IMR-90 (cell line): ENCODE measurements around the gene TET1. TPM values are rescaled to one million over a fixed set of nuclear protein-coding genes. Genes with fewer than 3 reads are reported as not detected.
"Not testable (repeated sequence)": the region's sequence is repeated elsewhere in the genome, so short reads cannot be mapped to it uniquely, and the experiment has no call there.

ENCODE experiments used
- ATAC-seq: fragments of 200-7000 bp; cut with Tn5 transposase; 2 replicates; pipeline ENCODE4 v1.9.1; 2020; ENCODE audit warnings: low read depth, mild to moderate bottlenecking, moderate library complexity
- BruUV-seq: library from RNA; stranded (reverse); fragments of 400-500 nt; replicated peaks from 2 replicates; lab custom pipeline; 2021; lab: Mats Ljungman, UMichigan
- CTCF ChIA-PET: fragments of 300-600 bp; formaldehyde crosslinking; extraction: SDS; loops from one replicate; lab custom pipeline; 2021; ENCODE audit warnings: antibody characterized with exemption; lab: Yijun Ruan, JAX
- POLR2A ChIA-PET: fragments of 300-600 bp; sonication (Branson Sonifier 250); formaldehyde crosslinking; loops from one replicate; lab custom pipeline; 2022; ENCODE audit warnings: antibody characterized with exemption; ENCODE audit not compliant: unreplicated experiment; lab: Charles Lee
- DNase-seq: peaks from one replicate; pipeline ENCODE4 v3.0.0; 2013
- H2AFZ ChIP-seq: replicated peaks from 2 replicates; pipeline ENCODE3; 2013; ENCODE audit warnings: low read length, mild to moderate bottlenecking; ENCODE audit not compliant: poor library complexity
- H2AK5ac ChIP-seq: 2 replicates; pipeline ENCODE4 v1.6.1; 2013; ENCODE audit warnings: low read depth, low read length, inconsistent platforms
- H2AK9ac ChIP-seq: replicated peaks from 2 replicates; pipeline ENCODE3; 2013; ENCODE audit warnings: mild to moderate bottlenecking, low read depth, low read length, moderate library complexity; ENCODE audit not compliant: poor library complexity
- H2BK120ac ChIP-seq: 2 replicates; pipeline ENCODE4 v1.6.1; 2013; ENCODE audit warnings: low read depth, low read length, inconsistent platforms
- H2BK15ac ChIP-seq: 3 replicates; pipeline ENCODE4 v1.6.1; 2013; ENCODE audit warnings: low read depth, low read length, inconsistent platforms
- H2BK20ac ChIP-seq: 2 replicates; pipeline ENCODE4 v1.6.1; 2013; ENCODE audit warnings: low read depth, mild to moderate bottlenecking, inconsistent platforms, low read length, moderate library complexity
- H2BK5ac ChIP-seq: 2 replicates; pipeline ENCODE4 v1.6.1; 2013; ENCODE audit warnings: mild to moderate bottlenecking, low read depth, low read length, inconsistent platforms; ENCODE audit not compliant: poor library complexity, severe bottlenecking
- H3K14ac ChIP-seq: replicated peaks from 2 replicates; pipeline ENCODE4 v1.6.1; 2013; ENCODE audit warnings: low read depth, low read length, inconsistent platforms
- H3K18ac ChIP-seq: 2 replicates; pipeline ENCODE4 v1.6.1; 2013; ENCODE audit warnings: low read depth, low read length, control low read depth
- H3K23ac ChIP-seq: 2 replicates; pipeline ENCODE4 v1.6.1; 2013; ENCODE audit warnings: low read depth, low read length, inconsistent platforms
- H3K27ac ChIP-seq: 2 replicates; pipeline ENCODE4 v1.5.1; 2013; ENCODE audit warnings: mild to moderate bottlenecking, control low read depth, low read length; ENCODE audit not compliant: insufficient read depth
- H3K27me3 ChIP-seq: 2 replicates; pipeline ENCODE4 v1.6.1; 2013; ENCODE audit warnings: low read length; ENCODE audit not compliant: control insufficient read depth, insufficient read depth
- H3K36me3 ChIP-seq: 2 replicates; pipeline ENCODE4 v1.6.1; 2013; ENCODE audit warnings: low read length, mixed read lengths; ENCODE audit not compliant: control insufficient read depth, insufficient read depth
- H3K4ac ChIP-seq: 2 replicates; pipeline ENCODE4 v1.6.1; 2013; ENCODE audit warnings: low read depth, low read length, inconsistent platforms
- H3K4me1 ChIP-seq: 2 replicates; pipeline ENCODE4 v1.6.1; 2013; ENCODE audit warnings: low read length, mixed read lengths; ENCODE audit not compliant: control insufficient read depth, insufficient read depth
- H3K4me2 ChIP-seq: 2 replicates; pipeline ENCODE4 v1.6.1; 2013; ENCODE audit warnings: low read depth, mild to moderate bottlenecking, control low read depth, low read length, moderate library complexity
- H3K4me3 ChIP-seq: 2 replicates; pipeline ENCODE4 v1.5.1; 2013; ENCODE audit warnings: low read depth, mild to moderate bottlenecking, control low read depth, low read length, moderate library complexity; ENCODE audit not compliant: insufficient read depth
- H3K56ac ChIP-seq: 2 replicates; pipeline ENCODE4 v1.6.1; 2013; ENCODE audit warnings: low read length, inconsistent platforms; ENCODE audit not compliant: insufficient read depth; ENCODE audit errors: extremely low read depth
- H3K79me1 ChIP-seq, 2 experiments: 2 replicates each; pipeline ENCODE4 v1.6.1; 2013; ENCODE audit warnings: low read length in 2 of 2, inconsistent platforms in 1 of 2, low read depth in 1 of 2
- H3K9ac ChIP-seq: 2 replicates; pipeline ENCODE4 v1.6.1; 2013; ENCODE audit warnings: low read depth, low read length, control low read depth
- H3K9me1 ChIP-seq: 2 replicates; pipeline ENCODE4 v1.6.1; 2013; ENCODE audit warnings: low read length, inconsistent platforms; ENCODE audit not compliant: insufficient read depth
- H3K9me3 ChIP-seq: 2 replicates; pipeline ENCODE4 v1.6.1; 2013; ENCODE audit warnings: low read length; ENCODE audit not compliant: control insufficient read depth, insufficient read depth
- H4K20me1 ChIP-seq: 2 replicates; pipeline ENCODE4 v1.6.1; 2013; ENCODE audit warnings: low read length, inconsistent platforms; ENCODE audit not compliant: insufficient read depth
- H4K5ac ChIP-seq: 2 replicates; pipeline ENCODE4 v1.6.1; 2013; ENCODE audit warnings: mild to moderate bottlenecking, low read depth, low read length, control low read depth
- H4K8ac ChIP-seq, 2 experiments: 2 replicates each; pipeline ENCODE4 v1.6.1; 2013; ENCODE audit warnings: low read depth in 2 of 2, low read length in 2 of 2, control low read depth in 1 of 2, inconsistent platforms in 1 of 2
- H4K91ac ChIP-seq: 2 replicates; pipeline ENCODE4 v1.6.1; 2013; ENCODE audit warnings: low read depth, low read length, inconsistent platforms; ENCODE audit not compliant: insufficient read depth
- NFE2L2 ChIP-seq: fragments of 150-350 bp; IDR thresholded peaks from 2 replicates; pipeline ENCODE4 v1.6.1; 2016; ENCODE audit warnings: low read depth, mild to moderate bottlenecking, low read length
- POLR2A ChIP-seq: IDR thresholded peaks from 2 replicates; pipeline ENCODE4 v1.6.1; 2012; ENCODE audit warnings: mild to moderate bottlenecking, low read depth, low read length
- WGBS, 2 experiments: methylation state at CpG; one replicate each; pipeline versions ENCODE4 v1.1.5 to v1.1.7; 2013; ENCODE audit warnings: missing lambda C conversion rate in 2 of 2; ENCODE audit not compliant: insufficient read length in 1 of 2; ENCODE audit errors: extremely low coverage in 2 of 2; 5-methylcytosine and 5-hydroxymethylcytosine counted together
- dilution Hi-C: fragments of 300-500 bp; cut with HindIII; formaldehyde crosslinking; loops from one replicate; pipeline ENCODE4 v1.14.3; 2018; ENCODE audit warnings: low sequenced_read_pairs; ENCODE audit not compliant: unreplicated experiment
- in situ Hi-C: fragments of 300-500 bp; cut with MboI; formaldehyde crosslinking; loops from 3 replicates; pipeline ENCODE4 v1.14.3; 2019; ENCODE audit warnings: low sequenced_read_pairs, inconsistent platforms, mixed read lengths
- intact Hi-C: fragments of 100-400 bp; cut with micrococcal nuclease; formaldehyde crosslinking; loops from 2 replicates; pipeline ENCODE4 v1.10.0; 2022
- polyA plus RNA-seq, 3 experiments: library from polyadenylated mRNA; depleted of rRNA; stranded (reverse); fragments of >200 nt; gene quantifications; 2 replicates each; pipeline ENCODE4 v1.2.3, GENCODE V29; 2012; ENCODE audit warnings: low replicate concordance in 1 of 3
- total RNA-seq: library from RNA; depleted of rRNA; stranded (reverse); fragments of >200 nt; gene quantifications from 2 replicates; pipeline ENCODE4 v1.2.3, GENCODE V29; 2012

Gene TET1
- total and polyA plus RNA-seq, 2 of the 4 experiments (the other 2 are of a cell fraction), result 1.0 to 4.3 TPM

DNA sequence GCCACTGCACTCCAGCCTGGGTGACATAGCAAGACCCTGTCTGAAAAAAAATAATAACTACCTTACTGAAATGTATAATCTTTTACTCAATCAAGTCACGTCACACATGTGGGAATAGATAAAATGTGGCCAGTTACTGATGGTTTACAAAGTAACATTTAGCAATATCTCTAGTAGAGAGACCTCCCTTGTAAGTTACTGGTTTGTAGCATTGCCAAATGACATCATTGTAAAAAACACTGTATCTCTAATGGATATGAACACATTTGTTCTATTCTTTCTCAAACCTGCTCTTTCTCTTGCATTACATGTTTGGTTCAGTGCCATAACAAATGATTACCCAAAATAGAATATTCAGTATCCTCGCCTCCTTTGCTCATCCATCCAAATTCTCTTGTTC lies 18.8 kb downstream of the TET1 start:
- no peak overlapping the region for H3K14ac ChIP-seq
- H2BK120ac ChIP-seq, result no peak overlapping the region
- no peak overlapping the region for H3K18ac ChIP-seq
- no peak overlapping the region for H2AK5ac ChIP-seq
- H2AFZ ChIP-seq, result no peak overlapping the region
- no peak overlapping the region for H4K91ac ChIP-seq
- H3K9me1 ChIP-seq, result peaks cover 6% of the 10 kb centered on the region; the same call in 1 of the 2 replicates
- no peak overlapping the region for H2BK15ac ChIP-seq
- no peaks in the 10 kb centered on the region for H4K20me1 ChIP-seq
- H3K36me3 ChIP-seq, result peaks cover 7% of the 10 kb centered on the region
- ChIA-PET POLR2A (no interaction called here), CTCF (no interaction called here)
- BruUV-seq, result no TSS peak
- H3K4ac ChIP-seq, result no peak overlapping the region
- in situ Hi-C loops (no loop called here), intact Hi-C loops (no loop called here), dilution Hi-C loops (no loop called here)
- H3K27me3 ChIP-seq, result no peaks in the 10 kb centered on the region
- no peak overlapping the region for H3K4me2 ChIP-seq
- no peak overlapping the region for H3K23ac ChIP-seq
- H3K4me3 ChIP-seq, result no peak overlapping the region
- no peak for TF ChIP-seq NFE2L2
- TF ChIP-seq POLR2A, result no peak
- H2BK5ac ChIP-seq, result no peak overlapping the region
- H4K8ac ChIP-seq, result no peak overlapping the region
- H3K9me3 ChIP-seq, result no peaks in the 10 kb centered on the region
- H3K79me1 ChIP-seq, result peaks cover 7 to 16% of the 10 kb centered on the region in 2 experiments
- no CpG with 5 or more reads among the region's 2 CpGs for WGBS, 2 experiments
- H3K27ac ChIP-seq, result no peak overlapping the region
- peak; percentile 62 for DNase-seq
- H3K4me1 ChIP-seq, result no peaks in the 10 kb centered on the region; the same call in 1 of the 2 replicates
- H3K56ac ChIP-seq, result no peak overlapping the region
- ATAC-seq, result peak; percentile 27
- no peak overlapping the region for H3K9ac ChIP-seq
- no peak overlapping the region for H2AK9ac ChIP-seq
- H2BK20ac ChIP-seq, result no peak overlapping the region
- H4K5ac ChIP-seq, result no peak overlapping the region

DNA sequence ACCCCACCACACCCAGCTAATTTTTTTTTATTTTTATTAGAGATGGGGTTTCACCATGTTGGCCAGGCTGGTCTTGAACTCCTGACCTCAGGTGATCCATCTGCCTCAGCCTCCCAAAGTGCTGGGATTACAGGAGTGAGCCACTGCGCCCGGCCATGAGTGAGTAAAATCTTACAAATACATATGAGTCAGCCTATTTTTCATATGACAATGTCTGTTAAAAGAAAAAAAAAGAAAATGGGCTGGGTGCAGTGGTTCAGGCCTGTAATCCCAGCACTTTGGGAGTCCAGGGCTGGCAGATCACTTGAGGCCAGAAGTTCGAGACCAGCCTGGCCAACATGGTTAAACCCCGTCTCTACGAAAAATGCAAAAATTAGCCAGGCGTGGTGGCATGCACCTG lies 24.1 kb downstream of the TET1 start:
- H4K91ac ChIP-seq, POLR2A ChIA-PET, H3K27ac ChIP-seq, intact Hi-C loops, H2AFZ ChIP-seq, H3K9ac ChIP-seq, H3K9me3 ChIP-seq, H3K9me1 ChIP-seq, H3K4me1 ChIP-seq, H3K23ac ChIP-seq, H3K27me3 ChIP-seq, ATAC-seq, H3K18ac ChIP-seq, H4K20me1 ChIP-seq, H4K8ac ChIP-seq, H2BK120ac ChIP-seq, BruUV-seq, H2AK5ac ChIP-seq, H3K56ac ChIP-seq, H4K5ac ChIP-seq, H3K4ac ChIP-seq, H2AK9ac ChIP-seq, in situ Hi-C loops, CTCF ChIA-PET, H3K4me2 ChIP-seq, H3K14ac ChIP-seq, H3K36me3 ChIP-seq, H2BK15ac ChIP-seq, H2BK20ac ChIP-seq, dilution Hi-C loops, H3K4me3 ChIP-seq, H2BK5ac ChIP-seq: not testable (repeated sequence)
- DNase-seq, result peak; percentile 34
- H3K79me1 ChIP-seq, result peaks cover 3 to 23% of the 10 kb centered on the region in 2 experiments
- WGBS, 2 experiments, result 93% methylated on average over 3 of the region's 6 CpGs; no CpG with 5 or more reads in 1 of the 2 experiments
